Fibroblast of lung (primary cell): ENCODE results near the gene OS9. TPM values are rescaled to one million over a fixed set of nuclear protein-coding genes. Genes with fewer than 3 reads are reported as not detected.

Experiments used
- DNase-seq, 2 donors: peaks; one replicate each; pipeline versions ENCODE4 v3.0.0 to v3.0.0-alpha.2; 2010; ENCODE audit warnings: low read depth in 2 of 2
- H2AFZ ChIP-seq: 2 replicates; pipeline ENCODE4 v1.5.1; 2012; ENCODE audit warnings: low read length, control low read depth, inconsistent platforms
- H3K27ac ChIP-seq: 2 replicates; pipeline ENCODE4 v1.5.1; 2011; ENCODE audit warnings: low read length, control low read depth; ENCODE audit not compliant: insufficient read depth
- H3K27me3 ChIP-seq: 2 replicates; pipeline ENCODE4 v1.5.1; 2011; ENCODE audit warnings: mild to moderate bottlenecking, low read length; ENCODE audit not compliant: control insufficient read depth, insufficient read depth
- H3K36me3 ChIP-seq: 2 replicates; pipeline ENCODE4 v1.5.1; 2011; ENCODE audit warnings: low read length; ENCODE audit not compliant: control insufficient read depth, insufficient read depth
- H3K4me1 ChIP-seq: 2 replicates; pipeline ENCODE4 v1.5.1; 2011; ENCODE audit warnings: low read length; ENCODE audit not compliant: control insufficient read depth, insufficient read depth; ENCODE audit errors: extremely low read depth
- H3K4me2 ChIP-seq: 2 replicates; pipeline ENCODE4 v1.5.1; 2011; ENCODE audit warnings: low read length, control low read depth; ENCODE audit not compliant: insufficient read depth; ENCODE audit errors: extremely low read depth
- H3K4me3 ChIP-seq, 4 experiments: fragments of 200-600 bp in 1 of 4; sonication (generic) in 1 of 4; replicated peaks in 1 of 4; 2 replicates each; pipeline ENCODE4 v1.5.1; 2011 to 2016; ENCODE audit warnings: low read length in 4 of 4, low read depth in 3 of 4, mild to moderate bottlenecking in 3 of 4, control low read depth in 2 of 4, inconsistent platforms in 1 of 4, mixed read lengths in 1 of 4; ENCODE audit not compliant: insufficient read depth in 1 of 4; ENCODE audit errors: control extremely low read depth in 1 of 4
- H3K79me2 ChIP-seq: 2 replicates; pipeline ENCODE4 v1.5.1; 2012; ENCODE audit warnings: mild to moderate bottlenecking, low read length, inconsistent platforms; ENCODE audit not compliant: control insufficient read depth, insufficient read depth
- H3K9ac ChIP-seq: 2 replicates; pipeline ENCODE4 v1.5.1; 2011; ENCODE audit warnings: mild to moderate bottlenecking, low read length, control low read depth; ENCODE audit not compliant: insufficient read depth
- H3K9me3 ChIP-seq: 2 replicates; pipeline ENCODE4 v1.5.1; 2012; ENCODE audit warnings: low read depth, low read length; ENCODE audit not compliant: control insufficient read depth, insufficient read depth
- H4K20me1 ChIP-seq: 2 replicates; pipeline ENCODE4 v1.5.1; 2011; ENCODE audit warnings: low read length; ENCODE audit not compliant: control insufficient read depth, insufficient read depth; ENCODE audit errors: extremely low read depth
- EZH2 ChIP-seq: IDR thresholded peaks from 2 replicates; pipeline ENCODE4 v1.5.1; 2012; ENCODE audit warnings: low read length, control low read depth, mild to moderate bottlenecking; ENCODE audit errors: missing control alignments
- polyA plus RNA-seq, 2 donors: library from polyadenylated mRNA; depleted of rRNA in 1 of 2; stranded (reverse) in 1 of 2; unstranded in 1 of 2; fragments of >200 nt; gene quantifications; 2 replicates each; pipeline ENCODE4 v1.2.1, GENCODE V29; 2011 to 2012; ENCODE audit warnings: missing spikeins in 1 of 2
- total RNA-seq: library from RNA; depleted of rRNA; stranded (reverse); fragments of >200 nt; gene quantifications from 2 replicates; pipeline ENCODE4 v1.2.1, GENCODE V29; 2014
- TF ChIP-seq, protein P1 (sequence below), 2 donors: IDR thresholded peaks in 1 of 2; conservative IDR thresholded peaks in 1 of 2; 1 replicate in 1 of 2; 2 replicates in 1 of 2; pipeline ENCODE4 v1.5.1; 2011 to 2012; ENCODE audit warnings: low read length in 2 of 2, control low read depth in 1 of 2, inconsistent platforms in 1 of 2, low read depth in 1 of 2, mild to moderate bottlenecking in 1 of 2

Gene OS9
- total and polyA plus RNA-seq, 2 donors (not counting 1 experiment from before 2014, with no cell fraction given), result 170 to 316 TPM

GRCh38 chr12:57739914-57740538 is 46.1 kb downstream of the OS9 start:
- Histone ChIP-seq H3K4me1 (peaks cover 3% of the 10 kb centered on the region), H3K36me3 (no peaks in the 10 kb centered on the region), H3K4me3 (no peak overlapping the region), H3K27ac (no peak overlapping the region), H2AFZ (no peak overlapping the region), H3K79me2 (no peaks in the 10 kb centered on the region), H3K27me3 (peaks cover 59% of the 10 kb centered on the region), H4K20me1 (no peaks in the 10 kb centered on the region), H3K4me2 (no peak overlapping the region), H3K9ac (no peak overlapping the region), H3K9me3 (no peaks in the 10 kb centered on the region)
- TF ChIP-seq, protein P1, sequence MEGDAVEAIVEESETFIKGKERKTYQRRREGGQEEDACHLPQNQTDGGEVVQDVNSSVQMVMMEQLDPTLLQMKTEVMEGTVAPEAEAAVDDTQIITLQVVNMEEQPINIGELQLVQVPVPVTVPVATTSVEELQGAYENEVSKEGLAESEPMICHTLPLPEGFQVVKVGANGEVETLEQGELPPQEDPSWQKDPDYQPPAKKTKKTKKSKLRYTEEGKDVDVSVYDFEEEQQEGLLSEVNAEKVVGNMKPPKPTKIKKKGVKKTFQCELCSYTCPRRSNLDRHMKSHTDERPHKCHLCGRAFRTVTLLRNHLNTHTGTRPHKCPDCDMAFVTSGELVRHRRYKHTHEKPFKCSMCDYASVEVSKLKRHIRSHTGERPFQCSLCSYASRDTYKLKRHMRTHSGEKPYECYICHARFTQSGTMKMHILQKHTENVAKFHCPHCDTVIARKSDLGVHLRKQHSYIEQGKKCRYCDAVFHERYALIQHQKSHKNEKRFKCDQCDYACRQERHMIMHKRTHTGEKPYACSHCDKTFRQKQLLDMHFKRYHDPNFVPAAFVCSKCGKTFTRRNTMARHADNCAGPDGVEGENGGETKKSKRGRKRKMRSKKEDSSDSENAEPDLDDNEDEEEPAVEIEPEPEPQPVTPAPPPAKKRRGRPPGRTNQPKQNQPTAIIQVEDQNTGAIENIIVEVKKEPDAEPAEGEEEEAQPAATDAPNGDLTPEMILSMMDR (conservative IDR thresholded peaks at IDR 0.05 in 1 of 2, IDR thresholded peaks at IDR 0.05 in 1 of 2; ENCODE audit: low read depth in 1 of 2, low read length in 2 of 2), result no peak
- no peak for TF ChIP-seq EZH2
- DNase-seq, result no peak

DNA sequence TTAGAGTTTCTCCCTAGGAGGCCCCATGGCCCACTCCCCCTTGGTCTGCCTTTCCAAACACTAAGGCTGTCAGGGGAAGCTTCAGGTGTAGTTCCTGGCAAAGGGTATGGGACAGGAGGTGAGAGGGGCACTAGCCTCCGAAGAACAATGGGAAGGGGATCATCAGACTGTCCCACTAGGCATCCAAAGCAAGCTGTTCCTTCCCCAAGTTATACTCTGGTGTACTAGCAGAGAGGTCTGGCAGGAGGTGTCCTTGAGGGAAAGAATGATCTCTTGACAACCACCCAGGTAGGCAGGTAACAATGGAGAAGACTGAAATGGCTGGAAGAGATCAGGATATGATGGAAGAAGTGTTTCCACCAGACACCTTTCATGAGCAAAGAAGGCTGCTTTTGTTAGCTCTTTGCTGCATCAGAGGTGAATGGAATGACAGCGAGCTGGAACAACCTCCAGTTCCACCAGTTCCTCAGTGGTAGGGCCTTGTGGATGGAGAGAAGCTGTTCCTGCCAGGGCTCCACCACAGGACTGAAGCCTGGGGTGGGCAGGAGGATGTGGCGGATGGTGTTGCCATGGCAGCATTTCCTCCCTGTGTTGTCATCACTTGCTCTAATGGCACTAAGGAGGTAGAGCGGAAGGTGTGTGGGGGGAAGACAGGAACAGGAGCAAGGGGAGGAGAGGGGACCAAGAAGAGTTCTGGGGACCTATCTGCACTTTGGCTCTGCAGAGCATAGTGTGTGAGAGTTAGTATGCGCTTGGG is 46.9 kb downstream of the OS9 start:
- H3K9ac ChIP-seq, result no peak overlapping the region
- H3K27ac ChIP-seq, result no peak overlapping the region
- no peaks in the 10 kb centered on the region for H3K36me3 ChIP-seq
- H3K4me3 ChIP-seq, result no peak overlapping the region
- peaks cover 2% of the 10 kb centered on the region for H3K4me1 ChIP-seq
- H3K4me2 ChIP-seq, result no peak overlapping the region
- no peak for DNase-seq
- peaks cover 2% of the 10 kb centered on the region for H3K79me2 ChIP-seq
- H3K9me3 ChIP-seq, result no peaks in the 10 kb centered on the region
- H4K20me1 ChIP-seq, result no peaks in the 10 kb centered on the region
- peaks cover 51% of the 10 kb centered on the region for H3K27me3 ChIP-seq
- TF ChIP-seq EZH2, result no peak
- TF ChIP-seq, protein P1 (conservative IDR thresholded peaks at IDR 0.05 in 1 of 2, IDR thresholded peaks at IDR 0.05 in 1 of 2; ENCODE audit: low read depth in 1 of 2, low read length in 2 of 2), result no peak
- H2AFZ ChIP-seq, result no peak overlapping the region

GRCh38 chr12:57741413-57741789 is 47.5 kb downstream of the OS9 start:
- no peaks in the 10 kb centered on the region for H4K20me1 ChIP-seq
- H3K4me2 ChIP-seq, result no peak overlapping the region
- no peak for DNase-seq
- H3K36me3 ChIP-seq, result peaks cover 2% of the 10 kb centered on the region
- H3K27ac ChIP-seq, result no peak overlapping the region
- peaks cover 2% of the 10 kb centered on the region for H3K79me2 ChIP-seq
- no peaks in the 10 kb centered on the region for H3K9me3 ChIP-seq
- H2AFZ ChIP-seq, result no peak overlapping the region
- peaks cover 46% of the 10 kb centered on the region for H3K27me3 ChIP-seq
- H3K9ac ChIP-seq, result no peak overlapping the region
- peaks cover 2% of the 10 kb centered on the region for H3K4me1 ChIP-seq
- TF ChIP-seq EZH2, result no peak
- TF ChIP-seq, protein P1 (conservative IDR thresholded peaks at IDR 0.05 in 1 of 2, IDR thresholded peaks at IDR 0.05 in 1 of 2; ENCODE audit: low read depth in 1 of 2, low read length in 2 of 2), result no peak
- no peak overlapping the region for H3K4me3 ChIP-seq
